ENCODE results near the gene BSND.
"Not testable (repeated sequence)": the region's sequence is repeated elsewhere in the genome, so short reads cannot be mapped to it uniquely, and the experiment has no call there.

The BSND gene

DNA sequence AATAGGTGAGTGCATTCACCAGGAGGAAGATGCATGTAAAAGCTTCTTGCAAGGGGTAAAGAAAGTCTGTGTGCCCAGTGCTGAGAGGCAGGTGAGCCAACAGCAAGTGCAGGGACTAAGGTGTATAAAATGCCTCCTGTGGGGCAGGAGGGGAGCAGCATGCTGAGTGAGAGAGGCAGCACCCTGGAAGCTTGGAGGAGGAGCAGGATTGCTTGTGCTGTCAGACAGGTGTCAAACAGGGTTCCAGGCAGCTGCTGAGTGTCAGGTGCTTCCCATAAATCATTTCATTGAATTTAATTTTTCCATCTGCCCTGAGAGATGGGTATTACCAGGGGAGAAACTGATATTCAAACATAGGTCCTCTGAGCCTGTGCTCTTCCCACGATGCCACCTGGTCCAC, 13.9 kb downstream of the BSND start:
- H3K9me3 ChIP-seq (ENCODE audit: low read depth, low read length), result no peaks in the 10 kb centered on the region
- TF ChIP-seq FOXP2 (optimal IDR thresholded peaks at IDR 0.05; ENCODE audit: control extremely low read depth, extremely low read length, insufficient read depth) (no peak), POLR2AphosphoS5 (IDR thresholded peaks at IDR 0.05; ENCODE audit: borderline replicate concordance, low read depth, low read length) (no peak), EZH2 (IDR thresholded peaks at IDR 0.05) (no peak)

DNA sequence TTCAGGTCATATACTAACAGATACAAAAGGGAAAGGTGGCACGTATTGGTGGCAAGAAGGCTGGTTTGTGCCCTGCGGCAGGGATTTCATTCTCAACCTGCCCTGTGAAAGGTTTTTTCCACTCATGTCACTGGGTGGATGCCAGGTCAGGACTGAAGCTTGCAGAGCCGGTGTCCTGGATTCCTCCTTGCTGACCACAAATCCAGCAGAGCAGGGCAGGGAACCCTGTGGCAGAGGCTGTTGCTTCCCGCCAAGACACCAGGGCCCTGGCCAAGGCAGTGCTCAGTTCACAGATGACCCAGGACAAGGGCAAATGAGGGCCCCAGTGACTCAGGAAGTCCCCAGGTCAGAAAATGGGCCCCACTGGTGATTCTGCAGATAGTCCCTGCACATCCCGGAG, 16.4 kb downstream of the BSND start:
- Histone ChIP-seq H3K36me3 (ENCODE audit: insufficient read depth, low read length) (no peaks in the 10 kb centered on the region), H3K4me3 (no peak overlapping the region), H3K27ac (no peak overlapping the region), H3K9ac (ENCODE audit: insufficient read length) (no peak overlapping the region), H3K9me3 (ENCODE audit: low read depth, low read length) (no peaks in the 10 kb centered on the region)
- TF ChIP-seq EZH2 (IDR thresholded peaks at IDR 0.05) (no peak), POLR2AphosphoS5 (IDR thresholded peaks at IDR 0.05; ENCODE audit: borderline replicate concordance, low read depth, low read length) (no peak), FOXP2 (optimal IDR thresholded peaks at IDR 0.05; ENCODE audit: control extremely low read depth, extremely low read length, insufficient read depth) (no peak)
- DNase-seq (ENCODE audit: low read depth, low spot score), result no peak

More for the DNA sequence above, 13.9 kb downstream of the BSND start:
- no peak overlapping the region for H3K9ac ChIP-seq (ENCODE audit: insufficient read length)
- H3K27ac ChIP-seq, result no peak overlapping the region
- no peak overlapping the region for H3K4me3 ChIP-seq
- no peaks in the 10 kb centered on the region for H3K36me3 ChIP-seq (ENCODE audit: insufficient read depth, low read length)
- no peak for DNase-seq (ENCODE audit: low read depth, low spot score)

DNA sequence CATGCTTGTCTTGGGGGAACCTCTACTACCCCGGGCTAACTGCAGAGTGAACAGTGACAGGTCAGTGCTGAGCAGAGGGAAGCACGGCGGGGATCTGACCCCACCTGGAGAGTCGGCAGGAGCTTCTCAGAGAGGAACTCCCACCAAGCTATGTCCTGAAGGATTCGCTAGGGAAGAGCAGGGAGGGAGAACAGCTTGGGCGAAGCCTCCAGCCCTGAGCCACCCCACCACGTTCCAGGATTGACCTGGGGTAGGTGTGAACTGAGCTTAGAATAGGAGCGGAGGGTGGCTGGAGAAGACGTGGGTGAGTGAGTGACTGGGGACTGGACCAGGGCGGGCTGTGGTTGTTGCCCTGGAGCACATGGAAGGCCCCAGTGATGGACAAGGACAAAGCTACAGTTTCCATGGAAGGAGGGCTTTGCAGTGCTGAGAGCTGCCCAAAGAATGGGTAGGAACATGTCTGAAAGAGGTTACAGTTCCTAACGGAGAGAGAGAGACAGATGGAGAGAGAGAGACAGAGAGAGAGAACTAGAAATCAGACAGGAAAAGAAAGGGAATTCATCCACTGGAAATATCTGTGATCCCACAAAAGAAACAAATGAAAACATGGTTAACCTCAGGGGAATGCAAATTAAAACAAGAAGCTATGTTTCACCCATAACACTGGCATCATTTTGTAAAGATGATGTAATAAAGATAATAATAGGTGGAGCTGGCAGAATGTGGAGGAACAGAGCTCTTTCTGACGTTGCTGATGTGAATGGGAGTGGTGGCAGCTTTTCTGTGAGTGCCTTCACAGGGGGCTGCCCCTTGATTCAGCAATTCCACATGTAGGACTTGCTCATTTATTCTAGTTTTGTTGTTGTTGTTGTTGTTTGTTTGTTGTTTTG, 17.2 kb downstream of the BSND start:
- H3K9me3 ChIP-seq (ENCODE audit: low read depth, low read length), result no peaks in the 10 kb centered on the region
- no peak for DNase-seq (ENCODE audit: low read depth, low spot score)
- no peak for TF ChIP-seq POLR2AphosphoS5 (IDR thresholded peaks at IDR 0.05; ENCODE audit: borderline replicate concordance, low read depth, low read length)
- no peak for TF ChIP-seq FOXP2 (optimal IDR thresholded peaks at IDR 0.05; ENCODE audit: control extremely low read depth, extremely low read length, insufficient read depth)
- no peak for TF ChIP-seq EZH2 (IDR thresholded peaks at IDR 0.05)
- H3K9ac ChIP-seq (ENCODE audit: insufficient read length), result no peak overlapping the region
- no peak overlapping the region for H3K4me3 ChIP-seq
- H3K36me3 ChIP-seq (ENCODE audit: insufficient read depth, low read length), result no peaks in the 10 kb centered on the region
- H3K27ac ChIP-seq, result no peak overlapping the region

DNA sequence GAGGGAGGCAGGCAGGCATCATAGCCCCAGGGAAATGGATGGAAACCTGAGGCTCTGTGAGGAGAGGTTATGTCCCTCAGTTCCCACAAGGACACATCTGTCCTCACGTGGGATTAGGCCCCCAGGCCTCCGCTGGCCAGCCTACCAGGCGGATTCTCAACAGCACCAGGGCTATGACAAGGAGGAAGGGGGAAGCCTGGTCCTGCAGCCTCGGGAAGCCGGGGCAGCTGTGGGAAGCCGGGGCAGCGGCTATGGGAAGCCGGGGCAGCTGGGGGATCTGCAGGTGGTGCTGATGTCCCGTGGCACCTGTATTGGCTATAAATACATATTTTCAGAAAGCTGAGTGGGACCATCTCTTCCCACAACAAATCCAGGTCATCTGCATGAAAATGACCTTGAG, 19.7 kb downstream of the BSND start:
- Histone ChIP-seq H3K9ac (ENCODE audit: insufficient read length) (no peak overlapping the region), H3K36me3 (ENCODE audit: insufficient read depth, low read length) (no peaks in the 10 kb centered on the region), H3K9me3 (ENCODE audit: low read depth, low read length) (no peaks in the 10 kb centered on the region), H3K4me3 (no peak overlapping the region), H3K27ac (no peak overlapping the region)
- DNase-seq (ENCODE audit: low read depth, low spot score), result no peak
- TF ChIP-seq EZH2 (IDR thresholded peaks at IDR 0.05), result no peak
- TF ChIP-seq POLR2AphosphoS5 (IDR thresholded peaks at IDR 0.05; ENCODE audit: borderline replicate concordance, low read depth, low read length), result no peak
- no peak for TF ChIP-seq FOXP2 (optimal IDR thresholded peaks at IDR 0.05; ENCODE audit: control extremely low read depth, extremely low read length, insufficient read depth)

DNA sequence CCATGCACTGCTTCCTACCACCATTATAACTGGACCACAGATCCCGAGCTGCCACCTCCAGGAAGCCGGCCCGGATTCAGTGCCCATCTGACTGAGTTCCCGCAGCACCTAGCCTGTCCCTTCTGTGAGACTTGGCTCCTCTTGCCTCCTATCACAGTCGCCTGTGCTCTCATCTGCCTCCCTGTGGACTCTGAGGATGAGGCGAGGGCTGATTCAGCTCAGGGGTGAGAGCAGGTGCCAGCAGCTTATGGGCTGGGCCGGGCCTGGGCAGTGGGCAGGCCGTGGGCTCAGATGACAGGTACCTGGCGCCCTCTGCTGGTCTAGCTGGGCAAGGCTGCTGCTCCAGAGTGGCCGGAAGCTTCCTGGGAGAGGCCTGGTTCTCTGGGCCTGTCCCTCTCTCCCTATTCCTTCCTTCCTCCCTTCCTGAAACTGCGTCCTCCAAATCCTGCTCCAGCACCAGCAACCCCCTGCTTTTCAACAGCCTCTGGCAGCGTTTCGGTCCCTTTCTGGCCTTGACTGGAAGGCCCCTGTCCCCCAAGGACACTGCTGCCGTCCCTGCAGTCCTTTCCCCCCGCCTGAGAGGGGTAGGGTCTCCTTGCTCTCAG, 23.3 kb downstream of the BSND start:
- H3K9ac ChIP-seq (ENCODE audit: insufficient read length), result no peak overlapping the region
- H3K36me3 ChIP-seq (ENCODE audit: insufficient read depth, low read length), result no peaks in the 10 kb centered on the region
- H3K4me3 ChIP-seq, result no peak overlapping the region
- no peaks in the 10 kb centered on the region for H3K9me3 ChIP-seq (ENCODE audit: low read depth, low read length)
- H3K27ac ChIP-seq, result no peak overlapping the region
- DNase-seq (ENCODE audit: low read depth, low spot score), result no peak
- no peak for TF ChIP-seq EZH2 (IDR thresholded peaks at IDR 0.05)
- TF ChIP-seq FOXP2 (optimal IDR thresholded peaks at IDR 0.05; ENCODE audit: control extremely low read depth, extremely low read length, insufficient read depth), result no peak
- no peak for TF ChIP-seq POLR2AphosphoS5 (IDR thresholded peaks at IDR 0.05; ENCODE audit: borderline replicate concordance, low read depth, low read length)

DNA sequence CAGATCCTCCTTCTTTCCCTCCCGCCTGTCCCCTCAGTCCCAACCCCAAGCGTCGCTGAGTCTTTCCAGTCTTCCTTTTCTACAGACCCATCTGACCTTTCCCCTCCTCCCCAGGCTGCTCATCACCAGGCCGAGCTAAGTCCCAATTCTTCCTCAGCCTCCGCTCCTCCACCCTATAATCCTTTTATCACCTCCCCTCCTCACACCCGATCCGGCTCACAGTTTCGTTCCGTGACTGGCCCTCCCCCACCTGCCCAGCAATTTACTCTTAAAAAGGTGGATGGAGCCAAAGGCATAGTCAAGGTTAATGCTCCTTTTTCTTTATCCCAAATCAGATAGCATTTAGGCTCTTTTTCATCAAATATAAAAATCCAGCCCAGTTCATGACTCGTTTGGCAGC, 25.4 kb downstream of the BSND start:
- H3K9ac ChIP-seq (ENCODE audit: insufficient read length); DNase-seq (ENCODE audit: low read depth, low spot score); H3K27ac ChIP-seq; H3K4me3 ChIP-seq; H3K36me3 ChIP-seq (ENCODE audit: insufficient read depth, low read length); H3K9me3 ChIP-seq (ENCODE audit: low read depth, low read length): not testable (repeated sequence)

DNA sequence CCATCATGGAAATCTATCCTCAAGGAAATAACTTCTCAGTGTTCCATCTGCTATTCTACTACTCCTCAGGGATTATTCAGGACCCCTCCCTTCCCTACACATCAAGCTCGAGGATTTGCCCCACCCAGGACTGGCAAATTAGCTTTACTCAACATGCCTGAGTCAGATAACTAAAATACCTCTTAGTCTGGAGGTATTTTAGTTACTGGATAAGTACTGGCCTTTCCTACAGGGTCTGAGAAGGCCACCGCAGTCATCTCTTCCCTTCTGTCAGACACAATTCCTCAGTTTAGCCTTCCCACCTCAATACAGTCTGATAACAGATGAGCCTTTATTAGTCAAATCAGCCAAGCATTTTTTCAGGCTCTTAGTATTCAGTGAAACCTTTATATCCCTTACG, 27.9 kb downstream of the BSND start:
- H3K9me3 ChIP-seq (ENCODE audit: low read depth, low read length); H3K36me3 ChIP-seq (ENCODE audit: insufficient read depth, low read length); H3K9ac ChIP-seq (ENCODE audit: insufficient read length); H3K4me3 ChIP-seq; DNase-seq (ENCODE audit: low read depth, low spot score); H3K27ac ChIP-seq: not testable (repeated sequence)

DNA sequence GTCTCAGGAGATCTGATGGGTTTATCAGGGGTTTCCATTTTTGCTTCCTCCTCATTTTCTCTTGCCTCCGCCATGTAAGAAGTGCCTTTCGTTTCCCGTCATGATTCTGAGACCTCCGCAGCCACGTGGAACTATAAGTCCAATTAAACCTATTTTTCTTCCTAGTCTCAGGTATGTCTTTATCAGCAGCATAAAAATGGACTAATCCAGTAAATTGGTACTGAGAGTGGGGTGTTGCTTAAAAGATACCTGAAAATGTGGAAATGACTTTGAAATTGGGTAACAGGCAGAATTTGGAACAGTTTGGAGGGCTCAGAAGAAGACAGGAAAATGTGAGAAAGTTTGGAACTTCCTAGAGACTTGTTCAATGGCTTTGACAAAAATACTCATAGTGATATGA, 32.4 kb downstream of the BSND start:
- DNase-seq (ENCODE audit: low read depth, low spot score); H3K9ac ChIP-seq (ENCODE audit: insufficient read length); H3K36me3 ChIP-seq (ENCODE audit: insufficient read depth, low read length): not testable (repeated sequence)

DNA sequence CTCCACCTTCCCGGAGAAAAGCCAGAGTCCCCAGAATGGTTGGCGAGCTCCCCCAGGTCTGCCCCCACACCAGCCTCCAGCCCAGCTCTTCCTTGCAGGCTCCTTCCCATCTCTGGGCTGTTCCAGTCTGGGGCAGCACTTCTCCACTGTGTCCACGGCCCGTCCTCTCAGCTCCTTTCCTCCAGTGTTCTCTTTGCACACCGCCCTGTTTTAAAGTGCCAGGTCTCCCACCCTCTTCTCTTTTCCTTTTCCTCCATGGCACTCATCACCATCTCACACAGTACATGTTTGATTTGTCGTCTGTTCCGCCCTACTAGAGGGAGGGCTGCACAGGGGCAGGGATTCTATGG, 34.5 kb downstream of the BSND start:
- Histone ChIP-seq H3K4me3 (no peak overlapping the region), H3K27ac (no peak overlapping the region), H3K9ac (ENCODE audit: insufficient read length) (no peak overlapping the region), H3K9me3 (ENCODE audit: low read depth, low read length) (no peaks in the 10 kb centered on the region), H3K36me3 (ENCODE audit: insufficient read depth, low read length) (no peaks in the 10 kb centered on the region)
- no peak for DNase-seq (ENCODE audit: low read depth, low spot score)
- TF ChIP-seq EZH2 (IDR thresholded peaks at IDR 0.05) (no peak), FOXP2 (optimal IDR thresholded peaks at IDR 0.05; ENCODE audit: control extremely low read depth, extremely low read length, insufficient read depth) (no peak), POLR2AphosphoS5 (IDR thresholded peaks at IDR 0.05; ENCODE audit: borderline replicate concordance, low read depth, low read length) (no peak)

More for the DNA sequence above, 32.4 kb downstream of the BSND start:
- not testable (repeated sequence) for H3K9me3 ChIP-seq (ENCODE audit: low read depth, low read length); H3K27ac ChIP-seq; H3K4me3 ChIP-seq
